HEK293T (cell line): ENCODE results near the gene CRTAC1.

Experiments
- CTCF ChIA-PET: fragments of 350-600 bp; formaldehyde crosslinking; extraction: SDS; loops from one replicate; lab custom pipeline; 2021; ENCODE audit warnings: antibody characterized with exemption, inconsistent platforms; lab: Yijun Ruan, JAX
- POLR2A ChIA-PET: fragments of 350-600 bp; formaldehyde crosslinking; extraction: SDS; loops from one replicate; lab custom pipeline; 2020; ENCODE audit warnings: antibody characterized with exemption, inconsistent platforms; lab: Yijun Ruan, JAX
- DNase-seq: peaks from one replicate; pipeline ENCODE4 v3.0.0; 2012; ENCODE audit warnings: mixed read lengths; ENCODE audit errors: extremely low spot score
- ARNT ChIP-seq: fragments of 450-650 bp; IDR thresholded peaks from 2 replicates; pipeline ENCODE4 v1.6.1; 2017; ENCODE audit warnings: mild to moderate bottlenecking
- BHLHE40 ChIP-seq: fragments of 450-650 bp; IDR thresholded peaks from 2 replicates; pipeline ENCODE4 v1.6.1; 2016; ENCODE audit warnings: mild to moderate bottlenecking, moderate library complexity, borderline replicate concordance
- CTBP1 ChIP-seq: fragments of 450-650 bp; IDR thresholded peaks from 2 replicates; pipeline ENCODE4 v1.6.1; 2016; ENCODE audit warnings: borderline replicate concordance
- ELF4 ChIP-seq: fragments of 450-650 bp; IDR thresholded peaks from 2 replicates; pipeline ENCODE4 v1.6.1; 2017; ENCODE audit warnings: antibody characterized with exemption
- FOXA1 ChIP-seq: fragments of 450-650 bp; IDR thresholded peaks from 2 replicates; pipeline ENCODE4 v1.6.1; 2016; ENCODE audit warnings: mild to moderate bottlenecking
- FOXM1 ChIP-seq: fragments of 450-650 bp; IDR thresholded peaks from 2 replicates; pipeline ENCODE4 v1.6.1; 2017; ENCODE audit warnings: mild to moderate bottlenecking, borderline replicate concordance
- HDGF ChIP-seq: fragments of 450-650 bp; IDR thresholded peaks from 2 replicates; pipeline ENCODE4 v1.6.1; 2017; ENCODE audit warnings: antibody characterized with exemption, borderline replicate concordance
- L3MBTL2 ChIP-seq: fragments of 450-650 bp; conservative IDR thresholded peaks from 2 replicates; pipeline ENCODE4 v1.6.1; 2016; ENCODE audit warnings: mild to moderate bottlenecking
- LEF1 ChIP-seq: fragments of 450-650 bp; IDR thresholded peaks from 2 replicates; pipeline ENCODE4 v1.6.1; 2017; ENCODE audit warnings: mild to moderate bottlenecking, borderline replicate concordance
- NFRKB ChIP-seq: fragments of 450-650 bp; IDR thresholded peaks from 2 replicates; pipeline ENCODE4 v1.6.1; 2016; ENCODE audit warnings: mild to moderate bottlenecking, moderate library complexity
- PKNOX1 ChIP-seq: fragments of 450-650 bp; IDR thresholded peaks from 2 replicates; pipeline ENCODE4 v1.6.1; 2016
- SP1 ChIP-seq: fragments of 450-650 bp; IDR thresholded peaks from 2 replicates; pipeline ENCODE4 v1.6.1; 2017
- SUZ12 ChIP-seq: fragments of 450-650 bp; IDR thresholded peaks from 2 replicates; pipeline ENCODE4 v1.6.1; 2016; ENCODE audit warnings: mild to moderate bottlenecking
- TARDBP ChIP-seq: fragments of 450-650 bp; IDR thresholded peaks from 2 replicates; pipeline ENCODE4 v1.6.1; 2016
- ZNF384 ChIP-seq: fragments of 450-650 bp; IDR thresholded peaks from 2 replicates; pipeline ENCODE4 v1.6.1; 2016

The CRTAC1 gene

DNA sequence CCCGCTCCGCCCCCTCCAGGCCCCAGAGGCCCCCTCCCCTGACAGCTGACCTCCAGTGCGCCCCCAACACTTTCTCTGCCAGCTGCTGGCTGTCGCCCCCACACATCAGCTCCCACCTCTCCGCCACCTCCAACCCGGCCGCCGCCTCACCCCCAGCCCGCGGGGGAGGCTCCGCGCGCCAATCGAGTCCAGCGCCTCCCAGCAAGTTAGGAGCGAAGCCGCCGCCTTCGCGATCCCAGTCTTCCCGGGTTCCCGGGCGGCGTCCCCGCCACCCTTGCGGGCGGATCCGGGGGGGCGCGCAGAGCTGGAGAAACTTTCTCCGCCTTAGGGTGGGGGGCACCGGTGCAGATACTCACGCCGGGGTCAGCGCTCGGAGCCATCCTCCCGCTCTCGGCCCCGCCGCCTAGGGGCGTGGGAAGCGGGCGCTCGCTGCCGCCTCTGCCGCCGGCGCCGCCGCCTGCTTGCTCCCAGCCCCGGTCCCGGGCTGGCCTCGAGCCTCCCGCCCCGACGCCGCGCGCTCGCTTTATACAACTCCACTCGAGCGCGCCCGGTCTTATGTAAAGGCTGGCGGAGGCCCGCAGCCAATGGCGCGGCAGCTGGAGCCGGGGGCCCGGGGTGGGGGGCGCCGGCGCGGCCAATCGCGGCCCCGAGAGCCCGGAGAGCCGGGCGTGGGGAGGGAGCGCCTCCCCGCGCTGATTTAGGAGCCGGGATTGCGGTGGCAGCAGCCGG is at the start of gene CRTAC1:
Gene CRTAC1 (minus strand): TSS at position 529 of the 729 bp plus-strand sequence. CDS start 149 bp downstream, at position 380.
- DNase-seq: peak; percentile 88
- TF ChIP-seq PKNOX1 (no peak), FOXM1 (peak; percentile 87), ELF4 (no peak), SUZ12 (no peak), TARDBP (no peak), FOXA1 (no peak), ARNT (no peak)
- ChIA-PET POLR2A (interaction anchor here (1.5 to 2.3 kb wide), 2 partner anchors 11 to 121 kb away, joined by 4 to 7 read pairs; no protein-coding TSS in a partner anchor), CTCF (interaction anchor here (4.4 kb wide), 1 partner anchor 11 kb away, joined by 26 read pairs; no protein-coding TSS in a partner anchor)

DNA sequence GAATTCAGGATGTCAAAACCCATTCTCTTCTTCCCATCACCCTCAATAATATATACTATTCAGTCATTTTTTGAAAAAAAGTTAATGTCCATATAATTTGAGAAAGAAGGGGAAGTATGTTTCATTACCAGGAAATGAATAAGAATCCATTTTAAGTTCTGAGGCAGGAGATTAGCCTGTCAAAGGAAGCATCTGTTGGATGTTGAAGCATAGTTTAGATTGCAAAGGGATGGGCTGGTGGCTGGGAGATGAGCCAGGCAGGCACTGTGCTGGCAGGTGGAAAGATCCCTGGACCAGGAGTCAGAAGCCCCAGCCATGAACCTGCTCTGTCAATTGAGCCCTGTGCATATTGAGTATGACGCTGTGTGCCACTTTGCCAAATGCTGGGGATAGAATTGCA is 48.4 kb upstream of the CRTAC1 start:
- TF ChIP-seq PKNOX1 (no peak), TARDBP (no peak), HDGF (no peak), ZNF384 (no peak), ELF4 (no peak)
- POLR2A ChIA-PET: no interaction called here
- DNase-seq: no peak
- CTCF ChIA-PET: no interaction called here

GRCh38 chr10:98077223-98077622 is 46.8 kb upstream of the CRTAC1 start:
- POLR2A ChIA-PET: no interaction called here
- TF ChIP-seq SP1 (no peak), L3MBTL2 (no peak), CTBP1 (no peak), ZNF384 (no peak), LEF1 (no peak), HDGF (no peak), BHLHE40 (no peak), FOXM1 (no peak), TARDBP (no peak), PKNOX1 (no peak), NFRKB (no peak), ARNT (no peak), ELF4 (no peak), SUZ12 (no peak), FOXA1 (no peak)
- CTCF ChIA-PET: no interaction called here
- DNase-seq: no peak

DNA sequence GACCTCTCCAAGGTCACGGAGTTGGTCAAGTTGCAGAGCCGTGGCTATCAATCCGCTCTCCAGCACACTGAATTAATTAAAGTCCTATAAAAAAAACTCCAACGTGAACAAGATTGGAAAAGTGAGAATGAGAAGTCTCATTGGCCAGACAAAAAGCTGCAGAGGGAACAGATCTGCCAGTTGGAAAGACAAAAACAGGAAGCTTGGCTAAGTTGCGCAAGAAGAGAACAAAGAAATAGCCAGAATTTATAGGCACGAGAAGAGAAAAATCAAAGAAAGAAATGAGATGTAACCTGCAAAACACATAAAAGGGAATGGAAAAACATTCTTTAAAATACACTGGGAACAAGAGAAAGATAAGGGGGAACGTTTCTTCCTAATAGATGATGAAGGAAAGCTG is 45.7 kb upstream of the CRTAC1 start:
- TF ChIP-seq HDGF: no peak
- TF ChIP-seq SUZ12: no peak
- no peak for TF ChIP-seq SP1
- TF ChIP-seq NFRKB: no peak
- no peak for TF ChIP-seq ELF4
- TF ChIP-seq PKNOX1: no peak
- TF ChIP-seq ARNT: no peak
- TF ChIP-seq L3MBTL2: no peak
- TF ChIP-seq LEF1: no peak
- TF ChIP-seq FOXA1: no peak
- POLR2A ChIA-PET: no interaction called here
- no peak for DNase-seq
- CTCF ChIA-PET: interaction anchor here (0.5 to 0.7 kb wide), 2 partner anchors 11 to 16 kb away, joined by 3 to 4 read pairs; no protein-coding TSS in a partner anchor

- no peak for TF ChIP-seq ZNF384
- TF ChIP-seq BHLHE40: no peak
- TF ChIP-seq SP1: no peak
- TF ChIP-seq ARNT: no peak
- no peak for TF ChIP-seq HDGF
- no peak for TF ChIP-seq LEF1
- TF ChIP-seq CTBP1: no peak
- no peak for TF ChIP-seq SUZ12
- peak; percentile 41 for DNase-seq
- POLR2A ChIA-PET: no interaction called here
- CTCF ChIA-PET: interaction anchor here (0.6 kb wide), 2 partner anchors 49 to 414 kb away, joined by 3 to 4 read pairs; no protein-coding TSS in a partner anchor
Measured at GRCh38 chr10:98074315-98074911, 44.0 kb upstream of the CRTAC1 start.

GRCh38 chr10:98067165-98067564 is 36.7 kb upstream of the CRTAC1 start:
- CTCF ChIA-PET: interaction anchor here (1.9 kb wide), 1 partner anchor 24 kb away, joined by 4 read pairs; no protein-coding TSS in a partner anchor
- POLR2A ChIA-PET: no interaction called here
- no peak for TF ChIP-seq ELF4
- no peak for TF ChIP-seq TARDBP
- no peak for DNase-seq
